ENCODE data around the gene IRF9. TPM values are rescaled to one million over a fixed set of nuclear protein-coding genes. Genes with fewer than 3 reads are reported as not detected.

Gene IRF9
- total RNA-seq, 1 donor from 2014 or later, result 50.6 TPM

GRCh38 chr14:24172871-24173281 is 11.8 kb downstream of the IRF9 start:
- no peak overlapping the region for H3K27ac ChIP-seq (ENCODE audit: low read depth, low read length)
- H3K4me3 ChIP-seq (ENCODE audit: low read length in 3 of 3), result no peak overlapping the region
- peaks cover 3 to 6% (median 4%) of the 10 kb centered on the region in 3 donors for H3K36me3 ChIP-seq (ENCODE audit: control insufficient read depth in 3 of 3, insufficient read depth in 3 of 3, low read length in 3 of 3)
- peaks cover 9 to 14% (median 12%) of the 10 kb centered on the region in 3 donors for H3K4me1 ChIP-seq (ENCODE audit: control insufficient read depth in 3 of 3, insufficient read depth in 3 of 3, low read length in 3 of 3)
- no peak overlapping the region for H3K9ac ChIP-seq (ENCODE audit: low read depth in 1 of 3, low read length in 3 of 3)
- H3K27me3 ChIP-seq (ENCODE audit: control insufficient read depth in 3 of 3, insufficient read depth in 3 of 3, low read length in 3 of 3), result peaks cover 0 to 31% (median 27%) of the 10 kb centered on the region in 3 donors
- H3K9me3 ChIP-seq (ENCODE audit: control insufficient read depth in 3 of 3, low read length in 3 of 3), result no peaks in the 10 kb centered on the region

GRCh38 chr14:24176599-24176998 is 15.5 kb downstream of the IRF9 start:
- Histone ChIP-seq H3K9ac (ENCODE audit: low read depth in 1 of 3, low read length in 3 of 3) (no peak overlapping the region), H3K36me3 (ENCODE audit: control insufficient read depth in 3 of 3, insufficient read depth in 3 of 3, low read length in 3 of 3) (peaks cover 28 to 33% (median 31%) of the 10 kb centered on the region in 3 donors), H3K9me3 (ENCODE audit: control insufficient read depth in 3 of 3, low read length in 3 of 3) (no peaks in the 10 kb centered on the region), H3K27me3 (ENCODE audit: control insufficient read depth in 3 of 3, insufficient read depth in 3 of 3, low read length in 3 of 3) (peaks cover 0 to 18% (median 17%) of the 10 kb centered on the region in 3 donors), H3K27ac (ENCODE audit: low read depth, low read length) (no peak overlapping the region), H3K4me1 (ENCODE audit: control insufficient read depth in 3 of 3, insufficient read depth in 3 of 3, low read length in 3 of 3) (peaks cover 27 to 32% (median 28%) of the 10 kb centered on the region in 3 donors), H3K4me3 (ENCODE audit: low read length in 3 of 3) (no peak overlapping the region)

DNA sequence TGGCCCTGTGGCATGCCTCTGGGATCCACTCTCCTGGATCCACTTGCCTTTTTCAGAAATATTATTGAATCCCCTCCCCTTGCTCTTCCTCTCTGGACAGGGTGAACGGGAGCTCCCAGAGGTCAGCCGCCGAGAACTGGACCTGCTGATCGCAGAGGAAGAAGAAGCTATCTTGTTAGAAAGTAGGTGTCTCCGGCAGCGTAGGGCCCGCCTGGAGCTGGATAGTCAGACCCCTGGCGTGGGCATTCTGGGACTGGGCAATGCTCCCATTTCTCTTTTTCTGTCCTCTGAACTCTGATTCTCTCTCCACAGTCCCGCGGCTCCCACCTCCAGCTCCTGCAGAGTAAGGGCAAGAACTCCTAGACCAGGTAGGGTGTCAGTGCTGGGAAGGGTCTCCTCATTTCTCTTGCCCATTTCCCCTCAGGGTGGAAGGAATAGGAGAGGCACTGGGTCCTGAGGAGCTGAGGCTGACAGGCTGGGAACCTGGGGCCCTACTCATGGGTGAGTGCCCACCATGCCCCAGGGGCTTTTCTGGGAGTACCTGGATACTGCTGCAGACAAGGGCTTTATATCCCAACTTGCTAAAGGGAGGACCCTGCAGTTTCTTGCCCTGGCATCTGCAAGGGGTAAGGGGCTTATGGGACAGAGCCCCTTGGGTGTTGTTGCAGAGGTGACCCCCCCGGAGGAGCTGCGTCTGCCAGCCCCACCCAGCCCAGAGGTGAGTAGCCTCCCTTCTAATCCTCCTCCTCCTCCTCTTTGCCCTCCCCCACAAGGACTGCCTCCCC is 16.2 kb downstream of the IRF9 start:
- Histone ChIP-seq H3K27me3 (ENCODE audit: control insufficient read depth in 3 of 3, insufficient read depth in 3 of 3, low read length in 3 of 3) (peaks cover 0 to 12% (median 12%) of the 10 kb centered on the region in 3 donors), H3K4me1 (ENCODE audit: control insufficient read depth in 3 of 3, insufficient read depth in 3 of 3, low read length in 3 of 3) (peaks cover 22 to 26% (median 24%) of the 10 kb centered on the region in 3 donors), H3K27ac (ENCODE audit: low read depth, low read length) (no peak overlapping the region), H3K36me3 (ENCODE audit: control insufficient read depth in 3 of 3, insufficient read depth in 3 of 3, low read length in 3 of 3) (peaks cover 33 to 40% (median 38%) of the 10 kb centered on the region in 3 donors), H3K4me3 (ENCODE audit: low read length in 3 of 3) (no peak overlapping the region), H3K9ac (ENCODE audit: low read depth in 1 of 3, low read length in 3 of 3) (no peak overlapping the region), H3K9me3 (ENCODE audit: control insufficient read depth in 3 of 3, low read length in 3 of 3) (no peaks in the 10 kb centered on the region)

- Histone ChIP-seq H3K27me3 (ENCODE audit: control insufficient read depth in 3 of 3, insufficient read depth in 3 of 3, low read length in 3 of 3) (peaks cover 0 to 6% (median 6%) of the 10 kb centered on the region in 3 donors), H3K9ac (ENCODE audit: low read depth in 1 of 3, low read length in 3 of 3) (no peak overlapping the region), H3K4me1 (ENCODE audit: control insufficient read depth in 3 of 3, insufficient read depth in 3 of 3, low read length in 3 of 3) (peaks cover 19 to 23% (median 22%) of the 10 kb centered on the region in 3 donors), H3K9me3 (ENCODE audit: control insufficient read depth in 3 of 3, low read length in 3 of 3) (no peaks in the 10 kb centered on the region), H3K4me3 (ENCODE audit: low read length in 3 of 3) (no peak overlapping the region), H3K27ac (ENCODE audit: low read depth, low read length) (no peak overlapping the region), H3K36me3 (ENCODE audit: control insufficient read depth in 3 of 3, insufficient read depth in 3 of 3, low read length in 3 of 3) (peaks cover 40 to 44% (median 42%) of the 10 kb centered on the region in 3 donors)
Measured at GRCh38 chr14:24177891-24178290, 16.8 kb downstream of the IRF9 start.

DNA sequence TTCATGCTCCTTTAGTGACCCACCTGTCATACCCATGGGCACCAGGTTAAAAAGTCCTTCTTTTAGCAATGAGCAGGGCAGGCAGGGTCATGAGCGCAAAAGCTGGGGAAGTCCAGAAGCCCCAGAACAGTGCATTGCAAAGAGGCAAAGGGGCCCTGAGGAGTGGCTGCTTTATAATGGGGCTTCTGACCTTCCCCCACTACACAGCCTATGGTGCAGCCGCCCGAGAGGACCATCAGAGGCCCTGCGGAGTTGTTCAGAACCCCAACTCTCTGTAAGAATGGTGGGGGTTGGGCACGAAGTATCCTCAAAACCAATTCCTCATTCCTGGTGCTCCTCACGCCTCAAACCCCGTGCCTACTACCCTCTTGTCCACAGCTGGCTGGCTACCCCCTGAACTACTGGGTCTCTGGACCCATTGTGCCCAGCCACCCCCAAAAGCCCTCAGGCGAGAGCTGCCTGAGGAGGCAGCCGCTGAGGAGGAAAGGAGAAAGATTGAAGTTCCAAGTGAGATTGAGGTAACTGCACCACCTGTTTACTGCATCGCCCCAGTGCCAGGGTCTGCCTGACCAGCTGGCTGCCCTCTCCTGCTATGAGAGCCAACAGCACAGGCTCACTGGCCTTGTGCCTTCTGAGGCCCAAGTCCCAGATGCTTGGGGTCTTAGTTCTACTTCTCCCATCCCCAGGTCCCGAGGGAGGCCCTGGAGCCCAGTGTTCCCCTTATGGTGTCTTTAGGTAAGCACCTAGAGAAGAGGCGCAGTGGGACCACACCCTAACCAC is 17.5 kb downstream of the IRF9 start:
- Histone ChIP-seq H3K4me1 (ENCODE audit: control insufficient read depth in 3 of 3, insufficient read depth in 3 of 3, low read length in 3 of 3) (peaks cover 15 to 22% (median 21%) of the 10 kb centered on the region in 3 donors), H3K9ac (ENCODE audit: low read depth in 1 of 3, low read length in 3 of 3) (no peak overlapping the region), H3K4me3 (ENCODE audit: low read length in 3 of 3) (no peak overlapping the region), H3K36me3 (ENCODE audit: control insufficient read depth in 3 of 3, insufficient read depth in 3 of 3, low read length in 3 of 3) (peaks cover 46 to 47% (median 46%) of the 10 kb centered on the region in 3 donors), H3K27ac (ENCODE audit: low read depth, low read length) (no peak overlapping the region), H3K9me3 (ENCODE audit: control insufficient read depth in 3 of 3, low read length in 3 of 3) (no peaks in the 10 kb centered on the region), H3K27me3 (ENCODE audit: control insufficient read depth in 3 of 3, insufficient read depth in 3 of 3, low read length in 3 of 3) (no peaks in the 10 kb centered on the region)

DNA sequence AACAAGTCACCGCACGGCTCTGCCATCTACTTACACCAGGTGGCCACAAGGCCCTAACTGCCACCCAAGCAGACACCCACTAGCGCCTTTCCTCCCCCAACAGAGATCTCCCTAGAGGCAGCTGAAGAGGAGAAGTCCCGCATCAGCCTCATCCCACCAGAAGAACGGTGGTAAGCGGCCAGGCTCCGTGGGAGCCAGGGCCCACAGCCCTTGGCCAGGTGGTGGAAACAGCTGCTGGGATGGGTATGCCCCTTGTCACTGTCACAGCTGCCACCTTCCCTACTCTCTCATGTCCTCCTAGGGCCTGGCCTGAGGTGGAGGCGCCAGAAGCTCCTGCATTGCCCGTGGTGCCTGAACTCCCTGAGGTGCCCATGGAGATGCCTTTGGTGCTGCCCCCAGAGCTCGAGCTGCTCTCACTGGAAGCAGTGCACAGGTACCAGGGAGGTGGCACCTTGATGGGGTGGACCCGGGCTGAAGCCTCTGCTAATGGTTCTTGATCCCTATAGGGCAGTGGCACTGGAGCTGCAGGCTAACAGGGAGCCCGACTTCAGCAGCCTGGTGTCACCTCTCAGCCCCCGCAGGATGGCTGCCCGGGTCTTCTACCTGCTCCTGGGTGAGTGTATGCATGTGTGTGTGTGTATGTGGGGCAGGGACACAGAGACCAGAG is 18.4 kb downstream of the IRF9 start:
- H3K4me3 ChIP-seq (ENCODE audit: low read length in 3 of 3), result no peak overlapping the region
- H3K9me3 ChIP-seq (ENCODE audit: control insufficient read depth in 3 of 3, low read length in 3 of 3), result no peaks in the 10 kb centered on the region
- H3K36me3 ChIP-seq (ENCODE audit: control insufficient read depth in 3 of 3, insufficient read depth in 3 of 3, low read length in 3 of 3), result peaks cover 53 to 55% (median 54%) of the 10 kb centered on the region in 3 donors
- no peaks in the 10 kb centered on the region for H3K27me3 ChIP-seq (ENCODE audit: control insufficient read depth in 3 of 3, insufficient read depth in 3 of 3, low read length in 3 of 3)
- peak overlapping the region; percentile 59 for H3K27ac ChIP-seq (ENCODE audit: low read depth, low read length)
- peak overlapping the region in 2 of 3 donors; percentile 22 to 72 for H3K9ac ChIP-seq (ENCODE audit: low read depth in 1 of 3, low read length in 3 of 3)
- peaks cover 15 to 22% (median 21%) of the 10 kb centered on the region in 3 donors for H3K4me1 ChIP-seq (ENCODE audit: control insufficient read depth in 3 of 3, insufficient read depth in 3 of 3, low read length in 3 of 3)

- Histone ChIP-seq H3K4me3 (ENCODE audit: low read length in 3 of 3) (peak overlapping the region in 1 of 3 donors; percentile 35), H3K9me3 (ENCODE audit: control insufficient read depth in 3 of 3, low read length in 3 of 3) (no peaks in the 10 kb centered on the region), H3K9ac (ENCODE audit: low read depth in 1 of 3, low read length in 3 of 3) (peak overlapping the region; percentile 20 to 72 (median 28)), H3K36me3 (ENCODE audit: control insufficient read depth in 3 of 3, insufficient read depth in 3 of 3, low read length in 3 of 3) (peaks cover 61 to 62% (median 62%) of the 10 kb centered on the region in 3 donors), H3K4me1 (ENCODE audit: control insufficient read depth in 3 of 3, insufficient read depth in 3 of 3, low read length in 3 of 3) (peaks cover 15 to 22% (median 21%) of the 10 kb centered on the region in 3 donors), H3K27ac (ENCODE audit: low read depth, low read length) (peak overlapping the region; percentile 59), H3K27me3 (ENCODE audit: control insufficient read depth in 3 of 3, insufficient read depth in 3 of 3, low read length in 3 of 3) (no peaks in the 10 kb centered on the region)
Measured at GRCh38 chr14:24179961-24180796, 19.1 kb downstream of the IRF9 start.

GRCh38 chr14:24181371-24182077 is 20.5 kb downstream of the IRF9 start:
- Histone ChIP-seq H3K4me1 (ENCODE audit: control insufficient read depth in 3 of 3, insufficient read depth in 3 of 3, low read length in 3 of 3) (peaks cover 15 to 22% (median 21%) of the 10 kb centered on the region in 3 donors), H3K9ac (ENCODE audit: low read depth in 1 of 3, low read length in 3 of 3) (no peak overlapping the region), H3K4me3 (ENCODE audit: low read length in 3 of 3) (no peak overlapping the region), H3K27ac (ENCODE audit: low read depth, low read length) (no peak overlapping the region), H3K27me3 (ENCODE audit: control insufficient read depth in 3 of 3, insufficient read depth in 3 of 3, low read length in 3 of 3) (no peaks in the 10 kb centered on the region), H3K36me3 (ENCODE audit: control insufficient read depth in 3 of 3, insufficient read depth in 3 of 3, low read length in 3 of 3) (peaks cover 74 to 75% (median 74%) of the 10 kb centered on the region in 3 donors), H3K9me3 (ENCODE audit: control insufficient read depth in 3 of 3, low read length in 3 of 3) (no peaks in the 10 kb centered on the region)

Data from skeletal muscle tissue (tissue), 4 donors.